T47D (cell line): ENCODE measurements around the gene RTN4R.
"Not testable (repeated sequence)": the region's sequence is repeated elsewhere in the genome, so short reads cannot be mapped to it uniquely, and the experiment has no call there.

Source experiments
- DNase-seq, 2 experiments: peaks; one replicate each; pipeline versions ENCODE4 v3.0.0 to v3.0.0-alpha.2; 2011 to 2012; ENCODE audit warnings: low read depth in 1 of 2, low spot score in 1 of 2
- JUND ChIP-seq: IDR thresholded peaks from 2 replicates; pipeline ENCODE4 v1.6.1; 2012; ENCODE audit warnings: low read depth
- in situ Hi-C: cut with HindIII; loops from 2 replicates; pipeline ENCODE4 v1.10.0; 2016; ENCODE audit warnings: low sequenced_read_pairs, low pct_unique_long_range_greater_than_20kb

Gene RTN4R

GRCh38 chr22:20307448-20308447 is 39.6 kb upstream of the RTN4R start:
- in situ Hi-C loops: not testable (repeated sequence)

DNA sequence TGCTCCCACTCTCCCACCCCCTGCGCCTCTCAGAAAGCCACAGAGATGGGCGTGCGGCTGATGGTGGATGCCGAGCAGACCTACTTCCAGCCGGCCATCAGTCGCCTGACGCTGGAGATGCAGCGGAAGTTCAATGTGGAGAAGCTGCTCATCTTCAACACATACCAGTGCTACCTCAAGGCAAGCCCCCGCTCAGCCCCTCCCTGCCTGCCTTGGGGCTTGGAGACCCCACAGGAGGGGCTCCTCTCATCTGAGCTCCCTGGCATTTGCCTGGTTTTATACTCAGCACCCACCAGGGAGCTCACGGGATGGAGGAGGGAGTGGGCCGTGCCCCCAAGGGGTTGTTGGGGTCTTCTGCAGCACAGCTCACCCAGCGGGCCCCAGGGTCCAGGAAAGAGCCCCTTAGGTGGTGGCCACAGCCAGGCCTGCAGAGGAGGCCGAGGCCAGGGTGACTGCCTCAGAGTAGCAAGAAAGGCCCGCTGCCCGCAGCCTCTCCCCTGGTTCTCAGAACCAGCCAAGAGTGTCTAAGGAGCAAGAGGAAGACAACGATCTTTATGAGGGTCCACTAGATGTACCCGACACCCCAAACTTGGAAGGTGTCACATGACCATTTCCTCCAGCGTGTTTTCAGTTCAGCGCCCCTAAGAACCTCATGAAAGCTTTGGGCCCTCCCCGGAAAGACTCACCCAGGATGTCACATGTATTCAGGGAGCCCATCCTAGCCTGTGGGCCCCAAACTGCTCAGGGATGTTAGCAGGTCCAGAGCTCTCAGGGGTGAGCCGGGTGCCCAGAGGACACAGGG is 38.7 kb upstream of the RTN4R start:
- DNase-seq, in situ Hi-C loops: not testable (repeated sequence)

More at GRCh38 chr22:20307448-20308447, 39.6 kb upstream of the RTN4R start:
- not testable (repeated sequence) for DNase-seq

DNA sequence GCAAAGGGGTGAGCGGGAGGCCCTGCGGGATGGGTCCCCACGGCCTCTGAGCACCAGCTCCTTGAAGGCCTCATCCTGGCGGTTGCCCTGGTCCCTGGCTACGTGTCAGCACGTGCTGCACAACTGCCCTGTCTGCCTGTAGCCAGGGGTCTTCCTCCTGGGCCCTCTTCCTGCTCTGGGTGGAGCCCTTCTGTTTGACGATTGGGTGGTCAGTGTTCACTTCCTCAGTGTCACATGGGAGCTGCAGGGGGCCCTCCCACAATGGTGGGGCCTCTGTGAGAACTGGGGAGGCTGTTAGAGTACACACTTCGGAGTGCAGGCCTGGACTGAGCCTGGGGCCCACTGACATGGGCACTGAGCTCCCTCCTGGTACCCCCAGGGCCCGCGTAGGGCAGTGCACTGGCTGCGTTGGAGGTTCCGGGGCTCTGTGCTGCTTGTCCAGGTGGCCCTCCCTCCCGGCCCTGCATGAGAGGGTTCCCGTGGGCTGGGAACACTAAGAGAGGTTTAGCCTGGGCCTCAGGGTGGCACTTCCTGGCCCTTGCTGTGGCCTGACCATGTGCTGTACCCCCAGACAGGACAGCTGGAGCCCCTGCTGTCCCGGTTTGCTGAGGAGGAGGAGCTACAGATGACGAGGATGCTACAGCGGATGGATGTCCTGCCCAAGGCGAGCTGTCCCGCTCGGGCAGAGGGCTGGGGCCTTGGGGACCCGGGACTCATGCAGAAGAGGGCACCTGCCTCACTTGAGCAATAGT is 38.0 kb upstream of the RTN4R start:
- TF ChIP-seq JUND: no peak
- no peak for DNase-seq
- in situ Hi-C loops: no loop called here

GRCh38 chr22:20305230-20305893 is 37.2 kb upstream of the RTN4R start:
- DNase-seq, in situ Hi-C loops: not testable (repeated sequence)

DNA sequence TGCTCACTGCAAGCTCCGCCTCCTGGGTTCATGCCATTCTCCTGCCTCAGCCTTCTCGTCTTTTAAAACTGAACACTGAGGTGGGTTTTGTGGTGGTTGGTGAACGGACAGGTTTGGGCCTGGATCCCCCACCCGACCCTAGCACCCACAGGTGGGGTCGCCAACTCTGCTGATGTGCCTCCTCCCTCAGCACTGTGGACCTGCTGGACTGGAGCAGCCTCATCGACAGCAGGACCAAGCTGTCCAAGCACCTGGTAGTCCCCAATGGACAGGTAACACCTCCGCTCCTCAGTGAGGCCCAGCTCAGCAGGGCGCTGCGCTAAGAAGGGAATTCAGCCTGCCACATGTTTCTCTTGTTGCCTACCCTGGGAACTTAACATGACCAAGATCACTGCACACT is 36.5 kb upstream of the RTN4R start:
- in situ Hi-C loops: no loop called here
- TF ChIP-seq JUND: no peak
- no peak for DNase-seq

DNA sequence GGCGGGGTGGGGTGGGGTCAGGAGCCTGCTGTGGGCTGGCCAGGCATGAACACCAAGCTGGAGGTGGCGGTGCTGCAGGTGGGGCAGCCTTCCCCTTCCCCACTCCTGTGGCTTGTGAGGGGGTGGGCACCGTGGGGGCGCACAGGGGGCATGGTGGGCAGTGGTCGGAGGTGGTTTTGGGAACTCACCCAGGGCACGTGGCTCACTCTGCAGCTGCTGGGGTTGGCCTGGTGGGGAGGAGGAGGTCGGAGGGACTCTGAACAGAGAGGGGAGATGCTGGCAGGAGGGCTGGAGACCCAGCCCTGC is 35.1 kb upstream of the RTN4R start:
- DNase-seq, in situ Hi-C loops: not testable (repeated sequence)

GRCh38 chr22:20302438-20303228 is 34.5 kb upstream of the RTN4R start:
- in situ Hi-C loops: no loop called here
- DNase-seq: no peak
- TF ChIP-seq JUND: no peak

DNA sequence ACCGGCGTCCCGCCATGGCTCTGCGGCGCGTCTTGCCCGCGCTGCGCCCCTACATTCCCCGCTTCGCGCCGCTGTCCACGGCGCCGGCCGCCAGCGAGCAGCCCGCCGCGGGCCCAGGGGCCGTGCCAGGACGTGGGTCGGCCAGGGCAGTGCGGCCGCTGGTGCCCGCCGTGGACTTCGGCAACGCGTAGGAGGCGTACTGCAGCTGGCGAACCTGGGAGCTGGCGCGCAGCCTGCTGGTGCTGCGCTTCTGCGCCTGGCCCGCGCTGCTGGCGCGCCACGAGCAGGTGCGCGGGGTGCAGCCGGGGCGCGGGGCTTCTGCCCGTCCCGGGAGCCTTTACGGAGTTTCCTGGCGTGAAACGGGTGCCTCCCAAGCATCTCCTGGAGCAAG is 31.6 kb upstream of the RTN4R start:
- DNase-seq: peak in 1 of 2 experiments; percentile 55
- no peak for TF ChIP-seq JUND
- in situ Hi-C loops: no loop called here

GRCh38 chr22:20298803-20299745 is 31.0 kb upstream of the RTN4R start:
- in situ Hi-C loops: no loop called here
- TF ChIP-seq JUND: no peak
- DNase-seq: peak; percentile 50 to 94

DNA sequence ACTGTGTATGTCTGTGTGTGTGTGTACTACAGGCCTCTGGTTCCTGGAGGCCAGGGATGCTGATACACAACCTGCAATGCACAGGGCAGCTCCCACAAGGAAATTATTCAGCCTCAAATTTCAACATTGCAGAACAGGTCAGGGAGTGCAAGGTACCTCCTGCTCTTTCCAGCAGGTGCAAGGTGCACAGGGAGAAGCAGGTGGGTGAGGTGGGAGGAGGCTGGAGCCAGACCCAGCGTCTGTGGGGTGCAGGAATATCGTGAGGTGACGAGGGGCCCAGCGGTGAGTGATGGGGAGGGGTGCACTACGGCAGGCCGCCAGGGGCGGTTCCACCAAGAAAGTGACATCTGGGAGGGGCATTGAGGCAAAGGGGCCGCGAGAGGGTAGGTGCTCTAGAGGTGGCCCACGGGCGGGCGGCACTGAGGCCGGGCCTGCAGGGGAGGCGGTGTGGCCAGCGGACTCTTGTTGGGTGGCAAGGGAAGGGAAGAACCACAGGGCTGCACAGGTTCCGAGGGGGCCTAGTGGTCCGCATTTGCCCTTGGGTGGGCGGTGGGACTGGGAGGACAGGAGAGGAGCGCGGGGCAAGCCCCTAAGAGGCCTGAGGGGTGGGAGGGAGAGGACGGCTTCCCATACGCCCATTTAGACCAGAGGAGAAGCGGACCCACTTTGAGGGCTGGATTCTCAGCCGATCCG is 30.1 kb upstream of the RTN4R start:
- in situ Hi-C loops: no loop called here
- no peak for DNase-seq
- no peak for TF ChIP-seq JUND
